SK-N-SH (cell line): Measurements from ENCODE around the gene RIN3.

Experiments used
- CTCF ChIP-seq: fragments of 200-600 bp; sonication (generic); IDR thresholded peaks from 2 replicates; pipeline ENCODE4 v1.6.1; 2017; ENCODE audit warnings: antibody characterized with exemption, mild to moderate bottlenecking, moderate library complexity
- EZH2phosphoT487 ChIP-seq: fragments of 200-600 bp; sonication (generic); IDR thresholded peaks from 2 replicates; pipeline ENCODE4 v1.6.1; 2017; ENCODE audit warnings: low read depth, mixed run types, mild to moderate bottlenecking, antibody characterized with exemption, moderate library complexity, borderline replicate concordance
- POLR2AphosphoS5 ChIP-seq: IDR thresholded peaks from 2 replicates; pipeline ENCODE4 v1.6.1; 2012; ENCODE audit warnings: low read depth, low read length
- REST ChIP-seq: IDR thresholded peaks from 2 replicates; pipeline ENCODE4 v1.6.1; 2012; ENCODE audit warnings: mild to moderate bottlenecking, low read depth, low read length, moderate library complexity

GRCh38 chr14:92513966-92514843, 624 bp downstream of the RIN3 start:
- TF ChIP-seq POLR2AphosphoS5 (no peak), REST (no peak), EZH2phosphoT487 (no peak), CTCF (no peak)
